HuH-7 (cell line): Measurements from ENCODE around the gene AHI1.
"Not testable (repeated sequence)": the region's sequence is repeated elsewhere in the genome, so short reads cannot be mapped to it uniquely, and the experiment has no call there.

Experiments
- DNase-seq: peaks from one replicate; pipeline ENCODE4 v3.0.0; 2011; ENCODE audit warnings: low spot score

Gene AHI1

GRCh38 chr6:135505648-135506047, 8.1 kb upstream of the AHI1 start:
- DNase-seq, result no peak

GRCh38 chr6:135505222-135505621, 7.7 kb upstream of the AHI1 start:
- DNase-seq, result no peak

GRCh38 chr6:135504734-135505133, 7.2 kb upstream of the AHI1 start:
- DNase-seq, result no peak

GRCh38 chr6:135503703-135504475, 6.3 kb upstream of the AHI1 start:
- DNase-seq, result no peak

GRCh38 chr6:135499441-135500340, 2.2 kb upstream of the AHI1 start:
- DNase-seq, result no peak

- DNase-seq, result peak; percentile 40
These were observed 773 bp upstream of the AHI1 start for GRCh38 chr6:135498185-135498841.

- no peak for DNase-seq
These were observed 634 bp downstream of the AHI1 start for GRCh38 chr6:135496800-135497411.

GRCh38 chr6:135493218-135493961, 4.2 kb downstream of the AHI1 start:
- no peak for DNase-seq

GRCh38 chr6:135490381-135490780, 7.2 kb downstream of the AHI1 start:
- no peak for DNase-seq

GRCh38 chr6:135488023-135488422, 9.5 kb downstream of the AHI1 start:
- no peak for DNase-seq

- DNase-seq, result not testable (repeated sequence)
These were observed 13.6 kb downstream of the AHI1 start for GRCh38 chr6:135483903-135484302.

- DNase-seq, result no peak
These were observed 15.7 kb downstream of the AHI1 start for GRCh38 chr6:135481783-135482369.

GRCh38 chr6:135479601-135480000, 17.9 kb downstream of the AHI1 start:
- DNase-seq, result no peak

GRCh38 chr6:135478626-135479025, 18.9 kb downstream of the AHI1 start:
- DNase-seq, result no peak

- DNase-seq, result no peak
These were observed 22.2 kb downstream of the AHI1 start for GRCh38 chr6:135475292-135475886.

GRCh38 chr6:135474362-135474761, 23.2 kb downstream of the AHI1 start:
- DNase-seq, result no peak

GRCh38 chr6:135465903-135466302, 31.6 kb downstream of the AHI1 start:
- DNase-seq, result no peak

- DNase-seq, result no peak
These were observed 32.2 kb downstream of the AHI1 start for GRCh38 chr6:135465307-135465706.

GRCh38 chr6:135464634-135465033, 32.9 kb downstream of the AHI1 start:
- DNase-seq, result no peak

GRCh38 chr6:135461208-135461607, 36.3 kb downstream of the AHI1 start:
- DNase-seq, result no peak

- no peak for DNase-seq
These were observed 39.5 kb downstream of the AHI1 start for GRCh38 chr6:135458051-135458450.
